Measurements from ENCODE around the gene STK17B.

GRCh38 chr2:196159221-196159892 lies 12.0 kb downstream of the STK17B start:
- TF ChIP-seq CTCF (conservative IDR thresholded peaks at IDR 0.05; ENCODE audit: low read length) (no peak), EZH2phosphoT487 (IDR thresholded peaks at IDR 0.05; ENCODE audit: borderline replicate concordance, low read depth, low read length) (no peak)

Data from OCI-LY7 (cell line).